Measurements from ENCODE around the gene CFAP65. TPM values are rescaled to one million over a fixed set of nuclear protein-coding genes. Genes with fewer than 3 reads are reported as not detected.

Gene CFAP65
- total and polyA plus RNA-seq, 9 of the 15 experiments (the other 6 are each of a cell fraction or from before 2014, with no cell fraction given) = not detected

GRCh38 chr2:219000569-219000960 lies 40.8 kb downstream of the CFAP65 start:
- no peak for TF ChIP-seq BACH1 (tag; IDR thresholded peaks at IDR 0.05)
- TF ChIP-seq RCOR1 (IDR thresholded peaks at IDR 0.05; ENCODE audit: borderline replicate concordance in 1 of 2, low read depth in 2 of 2, low read length in 2 of 2) = no peak
- no peak for TF ChIP-seq RB1 (IDR thresholded peaks at IDR 0.05; ENCODE audit: low read depth)
- no peak for TF ChIP-seq SMAD4 (CRISPR knock-in tag; conservative IDR thresholded peaks at IDR 0.05)
- no peak for TF ChIP-seq SRSF7 (optimal IDR thresholded peaks at IDR 0.05; ENCODE audit: low read depth, low read length)
- no peak for TF ChIP-seq HSF4 (CRISPR knock-in tag; IDR thresholded peaks at IDR 0.05; ENCODE audit: borderline replicate concordance)
- TF ChIP-seq ZNF436 (CRISPR knock-in tag; IDR thresholded peaks at IDR 0.05) = no peak
- TF ChIP-seq NCOR1 (IDR thresholded peaks at IDR 0.05) = no peak
- TF ChIP-seq ZBTB2 (IDR thresholded peaks at IDR 0.05) = no peak
- TF ChIP-seq PTRF (tag; IDR thresholded peaks at IDR 0.05) = no peak
- no peak for TF ChIP-seq GTF2A2 (tag; IDR thresholded peaks at IDR 0.05)
- no peak overlapping the region for H3K27ac ChIP-seq (ENCODE audit: extremely low read depth, low read depth, low read length)
- no peaks in the 10 kb centered on the region for H4K20me1 ChIP-seq (replicated peaks; ENCODE audit: control insufficient read depth, insufficient read depth, low read length)
- ChIA-PET CTCF (ENCODE audit: low intra/inter-chr PET ratio) (no interaction called here), POLR2A (interaction anchor here (0.8 kb wide), 1 partner anchor 143 kb away, joined by 3 read pairs; no protein-coding TSS in a partner anchor)
- FAIRE-seq = no peak
- no peaks in the 10 kb centered on the region for H3K36me3 ChIP-seq (ENCODE audit: control insufficient read depth, insufficient read depth, low read length)
- no peaks in the 10 kb centered on the region for H3K9me3 ChIP-seq (replicated peaks; ENCODE audit: control insufficient read depth, insufficient read depth, low read depth, low read length)
- no TSS peak for BruUV-seq (replicated peaks)
- in situ Hi-C loops (cut with MboI) (no loop called here), intact Hi-C loops (cut with micrococcal nuclease) (no loop called here)
- H2AFZ ChIP-seq (ENCODE audit: low read depth, low read length) = no peak overlapping the region
- H3K27me3 ChIP-seq (ENCODE audit: control insufficient read depth in 2 of 2, insufficient read depth in 2 of 2, low read length in 2 of 2) = peaks cover 0 to 31% of the 10 kb centered on the region in 2 experiments; a peak in 2 of 5 replicates
- DNase-seq (ENCODE audit: extremely low read depth in 1 of 4, low spot score in 3 of 4) = no peak
- H3K79me2 ChIP-seq (ENCODE audit: control insufficient read depth, insufficient read depth, low read length) = no peaks in the 10 kb centered on the region
- ATAC-seq = no peak
- peaks cover 9 to 38% of the 10 kb centered on the region in 2 experiments for H3K4me1 ChIP-seq (replicated peaks in 1 of 2; ENCODE audit: control insufficient read depth in 2 of 2, insufficient read depth in 2 of 2, low read length in 2 of 2)
- H3K9me1 ChIP-seq (ENCODE audit: control insufficient read depth, insufficient read depth, low read length) = no peaks in the 10 kb centered on the region
- WGBS (ENCODE audit: insufficient coverage, low coverage, missing lambda C conversion rate) = 7% methylated on average over 7 of the region's 8 CpGs
- H3K4me3 ChIP-seq = no peak overlapping the region
- H3K4me2 ChIP-seq (ENCODE audit: insufficient read depth, low read length) = no peak overlapping the region
- 0 out of 4 replicates have a peak overlapping the region, but pooled peaks of 1 of the 2 experiments have one; percentile 2 for H3K9ac ChIP-seq (ENCODE audit: insufficient read depth in 1 of 2, low read depth in 2 of 2, low read length in 2 of 2)

All from K562 (cell line).